NCI-H1417 treated with DMSO at 0.1 percent for 48 hours (cell line): ENCODE measurements around the gene AK1.

Source experiments
- DNase-seq: peaks from one replicate; lab custom pipeline; 2025; lab: John Stamatoyannopoulos, UW

AK1 gene

DNA sequence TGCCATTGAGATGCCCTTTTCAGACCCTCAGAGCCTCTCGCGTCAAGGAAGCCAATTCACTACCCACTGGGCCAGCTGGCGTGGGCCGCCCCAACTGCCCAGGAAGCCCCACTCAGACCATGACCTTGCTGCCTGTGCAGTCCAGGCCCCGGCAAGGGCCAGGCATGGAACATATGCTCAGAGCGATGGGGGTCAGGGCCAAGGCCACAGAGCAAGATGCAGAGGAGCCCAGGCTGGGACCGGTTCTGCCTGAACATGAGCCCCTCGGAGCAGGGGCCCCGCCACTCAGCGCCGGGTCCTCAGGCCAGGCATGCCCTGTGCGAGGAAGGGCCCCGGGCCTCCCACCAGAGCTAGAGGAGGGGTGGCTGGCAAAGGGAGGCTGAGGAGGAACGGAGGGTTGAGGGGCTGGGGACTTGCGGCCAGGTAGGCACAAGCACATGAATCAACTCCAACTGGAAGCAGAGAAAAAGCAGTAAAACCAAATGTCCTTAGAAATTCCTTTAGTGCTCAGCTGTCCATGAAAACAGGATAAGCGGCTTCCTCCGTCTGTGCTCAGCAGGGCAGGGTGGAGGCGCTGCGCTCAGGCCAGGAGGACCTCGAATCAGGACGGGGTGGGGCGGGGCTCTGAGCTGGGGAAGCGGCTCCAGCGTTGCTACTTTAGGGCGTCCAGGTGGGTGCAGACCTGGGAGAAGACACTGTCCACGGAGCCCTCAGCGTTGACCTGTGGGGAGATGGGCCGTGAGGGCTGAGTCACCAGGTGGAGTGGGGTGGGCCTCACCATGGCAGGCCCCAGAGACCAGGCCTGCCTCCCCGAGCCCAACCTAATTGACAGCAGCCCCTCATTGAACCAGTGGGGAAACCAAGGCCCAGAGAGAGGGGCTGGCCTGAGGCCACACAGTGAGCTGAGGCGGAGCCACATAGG is 9.9 kb downstream of the AK1 start:
- no peak for DNase-seq

DNA sequence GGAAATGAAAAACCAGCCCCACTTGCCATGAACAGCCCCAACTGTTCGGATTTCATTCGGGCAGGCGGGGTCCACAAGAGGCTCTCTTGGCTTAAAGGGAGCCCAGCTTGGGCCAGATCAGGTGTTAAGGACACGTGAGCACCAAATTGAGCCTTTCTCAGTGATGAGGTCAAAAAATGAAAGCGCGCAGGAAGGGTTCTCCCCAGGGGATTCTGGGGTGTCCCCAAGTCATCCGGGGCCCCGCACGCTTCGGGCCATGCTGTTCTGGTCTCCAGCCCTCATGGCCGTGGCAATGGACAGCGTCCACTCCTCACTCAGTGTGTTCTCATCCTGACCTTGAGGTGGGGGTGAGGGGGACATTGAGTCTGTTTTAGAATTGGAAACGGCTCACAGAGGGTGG is 10.9 kb downstream of the AK1 start:
- no peak for DNase-seq

GRCh38 chr9:127865645-127866464 is 11.6 kb downstream of the AK1 start:
- DNase-seq, result no peak

- DNase-seq, result no peak
Measured at GRCh38 chr9:127863191-127863621, 14.3 kb downstream of the AK1 start.

GRCh38 chr9:127862075-127863011 is 15.1 kb downstream of the AK1 start:
- no peak for DNase-seq

DNA sequence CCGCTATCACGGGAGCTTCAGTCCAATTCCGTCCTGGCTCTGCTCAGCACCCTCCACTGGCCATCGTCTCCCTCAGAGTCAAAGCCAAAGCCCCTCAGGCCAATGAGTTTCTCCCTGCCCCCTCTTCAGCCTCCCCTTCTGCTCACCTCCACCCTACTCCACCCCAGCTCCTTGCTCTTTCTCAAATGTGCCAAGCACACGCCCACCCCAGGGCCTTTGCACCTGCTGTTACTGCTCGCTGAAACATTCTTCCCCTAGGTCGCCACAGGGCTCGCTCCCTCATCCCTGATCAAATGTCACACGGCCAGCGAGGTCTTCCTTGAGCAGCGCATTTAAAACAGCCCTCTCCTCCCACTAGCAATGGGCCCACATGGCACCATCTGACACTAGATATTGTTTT is 16.7 kb downstream of the AK1 start:
- no peak for DNase-seq

GRCh38 chr9:127860260-127860659 is 17.2 kb downstream of the AK1 start:
- DNase-seq, result no peak

DNA sequence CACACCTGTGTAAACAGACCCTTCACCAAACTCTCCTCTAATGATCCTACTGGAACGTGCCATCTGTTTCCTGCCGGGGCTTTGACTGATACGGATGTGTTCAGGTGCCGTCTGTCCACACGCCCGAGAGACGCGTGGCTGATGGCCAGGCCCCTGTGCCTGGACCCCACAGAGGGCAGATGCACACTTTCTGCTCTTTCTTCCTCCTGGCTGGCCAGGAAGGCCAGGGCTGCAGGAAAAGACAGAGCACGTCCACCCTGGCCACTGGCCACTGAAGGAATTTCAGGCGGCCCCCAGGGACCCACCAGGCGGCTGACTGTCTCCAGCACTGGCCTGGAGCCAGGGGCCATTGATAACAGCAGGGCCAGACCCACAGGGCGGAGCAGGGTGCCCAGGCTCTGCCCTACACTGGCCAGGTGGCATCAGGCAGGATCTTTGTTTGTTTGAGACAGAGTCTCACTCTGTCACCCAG is 19.4 kb downstream of the AK1 start:
- DNase-seq, result peak; percentile 5

GRCh38 chr9:127857278-127857677 is 20.2 kb downstream of the AK1 start:
- DNase-seq, result no peak

- no peak for DNase-seq
Measured at GRCh38 chr9:127856729-127857116, 20.8 kb downstream of the AK1 start.

GRCh38 chr9:127856094-127856728 is 21.3 kb downstream of the AK1 start:
- DNase-seq, result no peak

DNA sequence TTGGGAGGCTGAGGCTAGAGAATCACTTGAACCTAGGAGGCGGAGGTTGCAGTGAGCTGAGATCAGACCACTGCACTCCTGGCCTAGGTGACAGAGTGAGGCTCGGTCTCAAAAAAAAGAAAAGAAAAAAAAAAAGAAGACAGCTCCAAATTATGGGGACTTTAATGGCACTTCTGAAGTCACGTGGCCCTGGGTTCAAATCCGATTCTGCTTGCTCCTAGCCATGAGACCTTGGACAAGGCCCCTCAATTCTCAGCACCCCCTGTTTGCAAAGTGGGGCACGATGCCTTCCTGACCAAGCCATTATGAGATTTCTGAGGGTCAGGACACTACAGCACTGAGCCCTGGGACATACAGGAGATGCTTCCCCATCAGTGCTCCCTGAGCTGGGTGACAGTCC is 22.0 kb downstream of the AK1 start:
- DNase-seq, result no peak

GRCh38 chr9:127854960-127855359 is 22.5 kb downstream of the AK1 start:
- no peak for DNase-seq

GRCh38 chr9:127854184-127854806 is 23.2 kb downstream of the AK1 start, which contains the start of gene ENG:
TSS of gene ENG (minus strand) at chr9:127854658. CDS start at chr9:127854355, 303 bp downstream.
- no peak for DNase-seq

GRCh38 chr9:127853312-127854183 is 23.9 kb downstream of the AK1 start:
- no peak for DNase-seq

- DNase-seq, result no peak
Measured at GRCh38 chr9:127852829-127853228, 24.6 kb downstream of the AK1 start.

- DNase-seq, result no peak
Measured at GRCh38 chr9:127850286-127850830, 27.1 kb downstream of the AK1 start.

GRCh38 chr9:127848756-127849504 is 28.5 kb downstream of the AK1 start:
- DNase-seq, result no peak
